GM23338 (cell line): ENCODE results near the gene RELB. TPM values are rescaled to one million over a fixed set of nuclear protein-coding genes. Genes with fewer than 3 reads are reported as not detected.

ENCODE experiments used
- ATAC-seq: fragments of 200-7000 bp; cut with Tn5 transposase; 3 replicates; pipeline ENCODE4 v1.9.1; 2020
- DNase-seq: peaks from one replicate; pipeline ENCODE4 v3.0.0-alpha.2; 2015; ENCODE audit warnings: low spot score
- H2AFZ ChIP-seq: fragments of 200-600 bp; sonication (generic); 2 replicates; pipeline ENCODE4 v1.8.0; 2016; ENCODE audit warnings: antibody characterized with exemption, mild to moderate bottlenecking, moderate library complexity
- H3F3A ChIP-seq: fragments of 200-600 bp; sonication (generic); replicated peaks from 2 replicates; pipeline ENCODE4 v1.8.0; 2017; ENCODE audit warnings: antibody characterized with exemption, mixed run types, low read depth
- H3K27ac ChIP-seq: fragments of 200-600 bp; sonication (generic); 2 replicates; pipeline ENCODE4 v1.6.1; 2016; ENCODE audit warnings: low read depth
- H3K27me3 ChIP-seq: fragments of 200-600 bp; sonication (generic); 2 replicates; pipeline ENCODE4 v1.8.0; 2016; ENCODE audit warnings: mild to moderate bottlenecking, mixed run types, moderate library complexity; ENCODE audit not compliant: insufficient read depth
- H3K36me3 ChIP-seq: fragments of 200-600 bp; sonication (generic); 2 replicates; pipeline ENCODE4 v1.8.0; 2016; ENCODE audit warnings: mild to moderate bottlenecking; ENCODE audit not compliant: insufficient read depth
- H3K4me1 ChIP-seq: fragments of 200-600 bp; sonication (generic); 2 replicates; pipeline ENCODE4 v1.8.0; 2016; ENCODE audit warnings: mild to moderate bottlenecking, moderate library complexity; ENCODE audit not compliant: insufficient read depth
- H3K4me2 ChIP-seq: fragments of 200-600 bp; sonication (generic); 2 replicates; pipeline ENCODE4 v1.7.1; 2017; ENCODE audit warnings: mixed run types
- H3K4me3 ChIP-seq: fragments of 200-600 bp; sonication (generic); 2 replicates; pipeline ENCODE4 v1.6.1; 2016; ENCODE audit warnings: mixed run types
- H3K79me2 ChIP-seq: fragments of 200-600 bp; sonication (generic); replicated peaks from 2 replicates; pipeline ENCODE4 v1.8.0; 2017; ENCODE audit warnings: mild to moderate bottlenecking; ENCODE audit not compliant: insufficient read depth
- H3K9me2 ChIP-seq: fragments of 200-600 bp; sonication (generic); 2 replicates; pipeline ENCODE4 v1.8.0; 2017; ENCODE audit not compliant: insufficient read depth
- H4K20me1 ChIP-seq: fragments of 200-600 bp; sonication (generic); replicated peaks from 2 replicates; pipeline ENCODE4 v1.8.0; 2017; ENCODE audit warnings: mild to moderate bottlenecking; ENCODE audit not compliant: insufficient read depth
- H3K27ac Mint-ChIP-seq: 2 replicates; pipeline ENCODE4 v1.8.0; 2020; ENCODE audit warnings: inconsistent platforms, mild to moderate bottlenecking, moderate library complexity, mixed read lengths
- H3K27me3 Mint-ChIP-seq: 3 replicates; pipeline ENCODE4 v1.8.0; 2022; ENCODE audit warnings: low read depth, mild to moderate bottlenecking, moderate library complexity, mixed read lengths, inconsistent platforms; ENCODE audit not compliant: insufficient read depth, poor library complexity
- H3K36me3 Mint-ChIP-seq: 3 replicates; pipeline ENCODE4 v1.8.0; 2021; ENCODE audit warnings: low read depth, mild to moderate bottlenecking, inconsistent platforms, moderate library complexity, mixed read lengths
- H3K4me1 Mint-ChIP-seq: 3 replicates; pipeline ENCODE4 v1.8.0; 2020; ENCODE audit warnings: mild to moderate bottlenecking, inconsistent platforms, mixed read lengths
- H3K4me3 Mint-ChIP-seq: 3 replicates; pipeline ENCODE4 v1.8.0; 2021; ENCODE audit warnings: moderate library complexity, mild to moderate bottlenecking, inconsistent platforms, mixed read lengths
- H3K9me3 Mint-ChIP-seq: 3 replicates; pipeline ENCODE4 v1.8.0; 2020; ENCODE audit warnings: moderate library complexity, mild to moderate bottlenecking, inconsistent platforms, mixed read lengths
- ETS1 ChIP-seq: IDR thresholded peaks from 2 replicates; pipeline ENCODE4 v1.6.1; 2016; ENCODE audit warnings: antibody characterized with exemption
- EZH2phosphoT487 ChIP-seq: fragments of 200-600 bp; sonication (generic); IDR thresholded peaks from one replicate; pipeline ENCODE4 v1.8.1; 2018; ENCODE audit warnings: antibody characterized with exemption; ENCODE audit not compliant: unreplicated experiment
- JUNB ChIP-seq: IDR thresholded peaks from one replicate; pipeline ENCODE4 v1.6.1; 2016; ENCODE audit warnings: antibody characterized with exemption; ENCODE audit not compliant: unreplicated experiment
- POLR2AphosphoS5 ChIP-seq: IDR thresholded peaks from 2 replicates; pipeline ENCODE4 v1.6.1; 2016; ENCODE audit warnings: antibody characterized with exemption, low read depth
- STAT1 ChIP-seq: IDR thresholded peaks from one replicate; pipeline ENCODE4 v1.6.1; 2016; ENCODE audit warnings: antibody characterized with exemption; ENCODE audit not compliant: unreplicated experiment
- ZNF462 ChIP-seq: fragments of 250-450 bp; sonication (Bioruptor Pico); IDR thresholded peaks from 2 replicates; pipeline ENCODE4 v1.5.0; 2020; ENCODE audit warnings: mild to moderate bottlenecking, moderate library complexity
- polyA plus RNA-seq: library from polyadenylated mRNA; unstranded; fragments of >200 nt; fragmentation: Nextera tagmentation; extraction: Ambion mirVana; gene quantifications from 2 replicates; pipeline ENCODE4 v1.2.1, GENCODE V29; 2016
- total RNA-seq: library from RNA; depleted of rRNA; stranded (reverse); fragments of >200 nt; shearing (Covaris generic); gene quantifications from 2 replicates; pipeline ENCODE4 v1.2.3, GENCODE V29; 2014

RELB gene
- total and polyA plus RNA-seq, 2 experiments from 2014 or later, result 7.9 to 13.1 TPM

GRCh38 chr19:44975444-44975843, 25.8 kb upstream of the RELB start (continued):
- no peak for TF ChIP-seq ZNF462

- H3K4me1 Mint-ChIP-seq, result no peaks in the 10 kb centered on the region
- Histone ChIP-seq H2AFZ (no peak overlapping the region), H3K27ac (no peak overlapping the region), H4K20me1 (no peaks in the 10 kb centered on the region), H3K4me3 (no peak overlapping the region), H3F3A (no peaks in the 10 kb centered on the region), H3K9me2 (no peaks in the 10 kb centered on the region), H3K4me1 (no peaks in the 10 kb centered on the region), H3K36me3 (no peaks in the 10 kb centered on the region; the same call in 1 of the 2 replicates), H3K27me3 (no peaks in the 10 kb centered on the region), H3K79me2 (no peaks in the 10 kb centered on the region), H3K4me2 (no peak overlapping the region)
- peaks cover 33% of the 10 kb centered on the region for H3K36me3 Mint-ChIP-seq
- ATAC-seq (no peak), DNase-seq (no peak)
- H3K27ac Mint-ChIP-seq, result no peak overlapping the region
- no peak overlapping the region for H3K4me3 Mint-ChIP-seq
- no peaks in the 10 kb centered on the region for H3K9me3 Mint-ChIP-seq
- H3K27me3 Mint-ChIP-seq, result peaks cover 20% of the 10 kb centered on the region
- TF ChIP-seq EZH2phosphoT487 (no peak), STAT1 (no peak), ETS1 (no peak), ZNF462 (no peak), POLR2AphosphoS5 (no peak), JUNB (no peak)
Measured at GRCh38 chr19:44984005-44984404, 17.3 kb upstream of the RELB start.
